ENCODE measurements around the gene SLX9. TPM values are rescaled to one million over a fixed set of nuclear protein-coding genes. Genes with fewer than 3 reads are reported as not detected.

Gene SLX9
- total RNA-seq, 2 experiments from 2014 or later = 18.6 to 61.6 TPM

GRCh38 chr21:44943686-44944550 is 4.1 kb downstream of the SLX9 start:
- CTCF ChIA-PET (ENCODE audit: unreplicated experiment) = no interaction called here
- no peak overlapping the region for H3K4me2 ChIP-seq (ENCODE audit: low read length)

GRCh38 chr21:44944596-44944995 is 4.8 kb downstream of the SLX9 start:
- H3K4me3 ChIP-seq (ENCODE audit: low read depth, low read length, poor library complexity, severe bottlenecking) = no peak overlapping the region
- CTCF ChIA-PET (ENCODE audit: unreplicated experiment) = no interaction called here
- TF ChIP-seq CTCF (conservative IDR thresholded peaks at IDR 0.05; ENCODE audit: low read length) = no peak
- no peak for TF ChIP-seq EZH2phosphoT487 (IDR thresholded peaks at IDR 0.05; ENCODE audit: borderline replicate concordance, low read depth, low read length)
- BruUV-seq (replicated peaks) = no TSS peak
- POLR2A ChIA-PET = no interaction called here
- no peak overlapping the region for H3K4me2 ChIP-seq (ENCODE audit: low read length)
- no peak for DNase-seq (ENCODE audit: low spot score)
- intact Hi-C loops (cut with micrococcal nuclease; ENCODE audit: unreplicated experiment) = no loop called here
- H3K9me2 ChIP-seq (ENCODE audit: insufficient read depth, low read length) = no peaks in the 10 kb centered on the region
- no peaks in the 10 kb centered on the region for H3K9me3 ChIP-seq (ENCODE audit: low read length)
- H3K4me1 ChIP-seq (ENCODE audit: insufficient read depth, low read length, poor library complexity, severe bottlenecking) = peaks cover 23% of the 10 kb centered on the region
- H2AFZ ChIP-seq (ENCODE audit: low read length) = no peak overlapping the region
- peaks cover 72% of the 10 kb centered on the region for H3K36me3 ChIP-seq (ENCODE audit: insufficient read depth, low read length)
- peaks cover 16% of the 10 kb centered on the region; the same call in 1 of the 2 replicates for H4K20me1 ChIP-seq (ENCODE audit: insufficient read depth, low read length)
- no peak overlapping the region for H3K27ac ChIP-seq (ENCODE audit: low read depth, low read length, poor library complexity, severe bottlenecking)
- peaks cover 23% of the 10 kb centered on the region for H3K79me2 ChIP-seq (ENCODE audit: insufficient read depth, low read depth, low read length)

More at GRCh38 chr21:44943686-44944550, 4.1 kb downstream of the SLX9 start:
- intact Hi-C loops (cut with micrococcal nuclease; ENCODE audit: unreplicated experiment) = no loop called here
- H3K27ac ChIP-seq (ENCODE audit: low read depth, low read length, poor library complexity, severe bottlenecking) = no peak overlapping the region
- H3K9me2 ChIP-seq (ENCODE audit: insufficient read depth, low read length) = no peaks in the 10 kb centered on the region
- H4K20me1 ChIP-seq (ENCODE audit: insufficient read depth, low read length) = peaks cover 16% of the 10 kb centered on the region; the same call in 1 of the 2 replicates
- BruUV-seq (replicated peaks) = no TSS peak
- POLR2A ChIA-PET = no interaction called here
- H3K36me3 ChIP-seq (ENCODE audit: insufficient read depth, low read length) = peaks cover 65% of the 10 kb centered on the region
- H3K4me3 ChIP-seq (ENCODE audit: low read depth, low read length, poor library complexity, severe bottlenecking) = no peak overlapping the region
- no peak for DNase-seq (ENCODE audit: low spot score)
- H3K9me3 ChIP-seq (ENCODE audit: low read length) = no peaks in the 10 kb centered on the region
- H3K4me1 ChIP-seq (ENCODE audit: insufficient read depth, low read length, poor library complexity, severe bottlenecking) = peaks cover 28% of the 10 kb centered on the region
- no peak for TF ChIP-seq CTCF (conservative IDR thresholded peaks at IDR 0.05; ENCODE audit: low read length)
- TF ChIP-seq EZH2phosphoT487 (IDR thresholded peaks at IDR 0.05; ENCODE audit: borderline replicate concordance, low read depth, low read length) = no peak
- peaks cover 23% of the 10 kb centered on the region for H3K79me2 ChIP-seq (ENCODE audit: insufficient read depth, low read depth, low read length)
- H2AFZ ChIP-seq (ENCODE audit: low read length) = no peak overlapping the region
